Activated T-helper 1 cell treated with anti-CD3 and anti-CD28 coated beads, Interleukin-2, amount 50 U/mL, for 16 hours (primary cell): ENCODE measurements around the gene GABPB2.
"Not testable (repeated sequence)": the region's sequence is repeated elsewhere in the genome, so short reads cannot be mapped to it uniquely, and the experiment has no call there.

Experiments
- DNase-seq, 2 donors: peaks; one replicate each; pipeline ENCODE4 v3.0.0-alpha.2; 2020; ENCODE audit warnings: low read depth in 1 of 2, low spot score in 1 of 2

The GABPB2 gene

GRCh38 chr1:151060007-151060656, 10.4 kb upstream of the GABPB2 start, which contains the start of gene MLLT11:
MLLT11 (plus strand) TSS chr1:151060397; CDS start chr1:151067225, 6,828 bp downstream.
- DNase-seq = no peak

- no peak for DNase-seq
Measured at GRCh38 chr1:151060657-151061421, 9.7 kb upstream of the GABPB2 start.

DNA sequence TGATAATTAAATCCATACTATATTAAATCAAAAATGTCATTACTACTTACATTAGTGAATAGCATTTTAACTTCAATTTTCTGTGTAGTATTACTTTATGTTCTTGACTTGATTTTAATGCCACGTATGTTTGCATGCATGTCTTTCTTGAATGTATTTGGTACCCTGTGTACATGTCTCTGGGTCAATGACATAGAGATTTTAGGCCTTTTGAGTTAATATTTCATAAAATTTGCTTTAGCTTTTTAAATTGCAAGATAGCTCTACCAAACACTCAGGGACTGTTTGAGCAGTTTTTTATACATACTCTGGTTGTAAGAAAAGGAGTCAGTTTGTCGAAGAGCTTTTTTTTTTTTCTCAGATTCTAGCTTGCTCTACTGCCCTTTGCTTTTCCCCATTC, 8.9 kb upstream of the GABPB2 start:
- DNase-seq = no peak

DNA sequence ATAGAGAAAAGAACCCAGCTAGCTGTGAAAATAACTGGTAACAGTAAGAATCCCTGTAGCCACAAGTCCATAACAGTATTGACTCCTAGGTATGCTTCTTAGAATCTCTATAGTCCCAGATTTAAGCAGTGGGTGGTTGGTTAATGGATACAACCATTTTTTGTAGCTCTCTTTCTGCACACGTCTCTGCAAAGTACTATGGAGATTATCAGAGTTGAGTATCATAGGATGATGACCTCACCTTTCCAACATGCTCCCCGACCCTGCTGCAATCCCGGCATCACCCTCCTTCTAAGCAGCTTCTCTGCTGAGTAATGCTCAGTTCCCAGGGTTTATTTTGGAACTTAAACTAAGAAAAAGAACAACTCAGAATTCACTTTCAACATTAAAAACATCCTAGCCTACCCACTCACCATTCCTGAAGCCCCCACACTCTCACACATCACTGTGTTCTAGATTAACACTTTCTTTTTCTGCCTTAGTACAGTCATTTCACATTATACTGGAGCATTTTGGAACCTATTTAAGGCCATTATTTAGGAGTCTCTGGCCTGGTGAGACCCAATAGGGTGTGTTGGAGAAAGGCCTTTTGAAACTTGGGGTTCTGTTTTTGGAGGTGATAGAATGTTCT, 7.7 kb upstream of the GABPB2 start:
- no peak for DNase-seq

GRCh38 chr1:151065089-151065645, 5.4 kb upstream of the GABPB2 start:
- no peak for DNase-seq

DNA sequence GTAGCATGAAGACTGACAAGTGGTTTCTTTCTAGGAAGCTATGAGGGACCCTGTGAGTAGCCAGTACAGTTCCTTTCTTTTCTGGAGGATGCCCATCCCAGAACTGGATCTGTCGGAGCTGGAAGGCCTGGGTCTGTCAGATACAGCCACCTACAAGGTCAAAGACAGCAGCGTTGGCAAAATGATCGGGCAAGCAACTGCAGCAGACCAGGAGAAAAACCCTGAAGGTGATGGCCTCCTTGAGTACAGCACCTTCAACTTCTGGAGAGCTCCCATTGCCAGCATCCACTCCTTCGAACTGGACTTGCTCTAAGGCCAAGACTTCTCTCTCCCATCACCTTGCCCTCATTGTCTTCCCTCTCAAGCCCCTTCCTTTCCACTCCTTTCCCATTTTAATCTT, 3.4 kb upstream of the GABPB2 start:
- no peak for DNase-seq

DNA sequence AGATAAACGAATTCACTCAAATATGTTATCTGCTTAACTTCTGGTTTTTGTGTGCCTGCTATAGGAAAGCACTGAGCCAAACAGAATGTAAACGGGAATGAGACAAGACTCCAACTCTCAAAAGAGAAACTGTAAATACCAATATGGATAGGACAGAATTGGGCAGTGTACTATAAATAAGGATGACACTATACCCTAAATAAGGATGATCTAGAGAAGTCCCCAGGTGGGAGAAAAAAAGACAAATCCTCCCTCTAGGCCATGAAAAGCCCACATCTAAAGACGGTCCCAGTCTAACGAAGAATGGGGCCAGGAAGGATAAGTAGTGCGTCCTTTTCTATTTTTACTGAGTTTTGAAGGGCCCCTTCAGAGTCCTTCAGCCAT, 1.5 kb upstream of the GABPB2 start:
- DNase-seq = no peak

DNA sequence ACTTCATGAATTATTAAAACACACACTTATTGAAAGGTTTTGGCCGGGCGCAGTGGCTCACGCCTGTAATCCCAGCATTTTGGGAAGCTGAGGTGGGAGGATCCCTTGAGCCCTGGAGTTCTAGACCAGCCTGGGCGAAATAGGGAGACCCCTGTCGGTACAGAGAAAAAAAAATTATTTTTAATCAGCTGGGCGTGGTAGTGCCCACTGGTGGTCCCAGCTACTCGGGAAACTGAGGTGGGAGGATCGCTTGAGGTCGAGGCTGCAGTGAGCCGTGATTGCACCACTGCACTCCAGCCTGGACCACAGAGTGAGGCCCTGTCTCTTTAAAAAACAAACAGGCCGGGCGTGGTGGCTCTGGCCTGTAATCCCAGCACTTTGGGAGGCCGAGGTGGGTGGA, 1.7 kb downstream of the GABPB2 start:
- no peak for DNase-seq

DNA sequence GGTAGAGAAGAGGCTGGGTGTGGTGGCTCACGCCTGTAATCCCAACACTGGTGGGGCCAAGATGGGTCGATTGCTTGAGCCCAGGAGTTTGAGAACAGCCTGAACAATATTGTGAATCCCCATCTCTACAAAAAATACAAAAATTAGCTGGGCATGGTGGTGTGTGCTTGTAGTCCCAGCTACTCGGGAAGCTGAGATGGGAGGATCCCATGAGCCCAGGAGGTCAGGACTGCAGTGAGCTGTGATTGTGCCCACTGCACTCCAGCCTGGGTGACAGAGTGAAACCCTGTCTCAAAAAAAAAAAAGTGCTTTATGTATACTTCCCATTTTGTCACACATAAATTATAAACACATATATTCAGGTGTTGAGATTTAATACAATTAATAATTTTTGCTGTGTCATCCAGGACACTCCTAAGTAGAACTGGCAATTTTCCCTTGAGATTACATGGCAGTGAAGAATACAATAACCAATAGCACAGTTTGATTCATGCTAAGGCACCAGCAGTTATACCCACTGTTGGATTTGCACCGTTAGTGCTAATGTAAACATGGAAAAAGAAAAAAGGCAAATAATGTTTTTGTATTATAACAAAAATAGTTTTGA, 15.5 kb downstream of the GABPB2 start:
- DNase-seq = no peak

- DNase-seq = not testable (repeated sequence)
Measured at GRCh38 chr1:151097426-151097825, 26.9 kb downstream of the GABPB2 start.

DNA sequence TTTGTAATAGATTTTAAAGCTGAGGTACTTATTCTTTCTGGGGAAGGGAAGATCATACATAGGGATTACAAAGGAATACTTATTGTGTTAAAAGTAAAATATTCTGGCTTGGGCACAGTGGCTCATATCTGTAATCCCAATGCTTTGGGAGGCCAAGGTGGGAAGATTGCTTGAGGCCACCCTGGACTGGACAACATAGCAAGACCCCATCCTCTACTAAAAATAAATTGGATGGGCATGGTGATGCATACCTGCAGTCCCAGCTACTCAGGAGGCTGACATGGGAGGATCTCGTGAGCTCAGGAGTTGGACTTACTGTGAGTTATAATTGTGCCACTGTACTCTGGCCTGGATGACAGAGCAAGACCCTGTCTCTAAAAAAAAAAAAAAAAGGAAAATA, 27.6 kb downstream of the GABPB2 start:
- DNase-seq = no peak

DNA sequence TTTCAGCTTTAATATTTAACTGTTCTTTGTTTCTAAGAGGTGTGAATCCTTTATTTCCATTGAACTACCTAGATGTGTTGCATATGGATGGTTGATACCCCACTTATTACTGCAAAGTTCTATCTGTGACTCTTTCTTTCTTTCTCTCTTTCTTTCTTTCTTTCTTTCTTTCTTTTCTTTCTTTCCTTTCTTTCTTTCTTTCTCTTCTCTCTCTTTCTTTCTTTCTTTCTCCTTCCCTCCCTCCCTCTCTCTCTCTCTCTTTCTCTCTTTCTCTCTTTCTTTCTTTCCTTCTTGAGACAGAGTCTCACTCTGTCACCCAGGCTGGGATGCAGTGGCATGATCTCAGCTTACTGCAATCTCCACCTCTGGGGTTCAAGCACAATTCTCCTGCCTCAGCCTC, 34.1 kb downstream of the GABPB2 start:
- DNase-seq = no peak

DNA sequence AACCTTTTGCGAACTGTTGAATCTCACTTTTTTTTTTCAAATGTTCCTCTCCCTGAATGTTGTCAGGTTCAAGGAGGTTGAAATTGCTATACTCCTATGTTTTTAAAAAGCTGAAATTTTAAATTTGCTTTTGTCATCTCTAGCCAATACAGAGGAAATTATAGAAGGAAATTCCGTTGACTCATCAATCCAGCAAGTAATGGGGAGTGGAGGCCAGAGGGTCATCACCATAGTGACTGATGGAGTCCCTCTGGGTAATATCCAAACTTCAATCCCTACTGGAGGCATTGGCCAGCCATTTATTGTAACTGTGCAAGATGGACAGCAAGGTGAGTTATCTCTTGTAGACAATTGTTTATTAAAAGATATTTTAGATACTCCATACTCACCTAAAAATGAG, 36.3 kb downstream of the GABPB2 start:
- DNase-seq = no peak

GRCh38 chr1:151108331-151108730, 37.8 kb downstream of the GABPB2 start:
- DNase-seq = no peak

- DNase-seq = no peak
Measured at GRCh38 chr1:151113877-151114276, 43.3 kb downstream of the GABPB2 start.

- DNase-seq = no peak
Measured at GRCh38 chr1:151124763-151125403, 54.3 kb downstream of the GABPB2 start.

- no peak for DNase-seq
Measured at GRCh38 chr1:151128800-151129199, 58.2 kb downstream of the GABPB2 start.

- DNase-seq = peak; percentile 44 to 60
Measured at GRCh38 chr1:151130987-151131586, 60.5 kb downstream of the GABPB2 start.

- no peak for DNase-seq
Measured at GRCh38 chr1:151131701-151132334, 61.3 kb downstream of the GABPB2 start.

DNA sequence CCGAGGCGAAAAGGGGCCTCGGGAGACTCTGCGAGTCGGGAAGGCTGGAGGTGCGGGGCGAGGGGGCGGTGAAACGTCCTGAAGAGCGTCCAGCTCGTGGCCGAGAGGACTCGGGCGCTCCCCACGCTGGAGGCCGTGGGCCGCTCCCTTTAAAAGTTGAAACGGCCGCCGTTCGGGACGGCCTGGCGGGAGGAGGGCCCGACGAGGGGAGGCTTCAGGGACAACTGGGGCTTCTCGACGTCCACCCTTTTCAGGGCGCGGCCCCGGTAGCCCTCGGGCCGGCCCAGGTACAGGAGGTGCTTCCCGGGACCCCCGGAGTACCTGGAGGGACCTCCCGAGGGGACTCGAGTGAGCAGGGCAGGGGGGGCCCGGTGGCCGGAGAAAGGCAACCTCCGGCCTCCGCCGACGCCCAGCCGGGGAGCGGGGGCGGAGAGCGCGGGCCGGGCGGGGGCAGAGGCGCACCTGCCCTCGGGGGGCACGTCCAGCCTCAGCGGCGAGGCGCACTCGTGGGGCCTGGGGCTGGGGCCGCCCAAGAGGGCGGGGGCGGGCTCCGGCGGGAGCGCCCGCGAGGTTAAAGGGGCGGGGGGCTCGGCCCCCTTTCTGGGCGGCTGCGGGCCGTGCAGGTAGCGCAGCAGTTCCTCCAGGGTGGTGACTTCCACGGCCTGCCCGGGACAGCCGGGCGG, 61.9 kb downstream of the GABPB2 start:
- DNase-seq = no peak
